ENCODE measurements around the gene CROCC.
"Not testable (repeated sequence)": the region's sequence is repeated elsewhere in the genome, so short reads cannot be mapped to it uniquely, and the experiment has no call there.

CROCC gene, protein sequence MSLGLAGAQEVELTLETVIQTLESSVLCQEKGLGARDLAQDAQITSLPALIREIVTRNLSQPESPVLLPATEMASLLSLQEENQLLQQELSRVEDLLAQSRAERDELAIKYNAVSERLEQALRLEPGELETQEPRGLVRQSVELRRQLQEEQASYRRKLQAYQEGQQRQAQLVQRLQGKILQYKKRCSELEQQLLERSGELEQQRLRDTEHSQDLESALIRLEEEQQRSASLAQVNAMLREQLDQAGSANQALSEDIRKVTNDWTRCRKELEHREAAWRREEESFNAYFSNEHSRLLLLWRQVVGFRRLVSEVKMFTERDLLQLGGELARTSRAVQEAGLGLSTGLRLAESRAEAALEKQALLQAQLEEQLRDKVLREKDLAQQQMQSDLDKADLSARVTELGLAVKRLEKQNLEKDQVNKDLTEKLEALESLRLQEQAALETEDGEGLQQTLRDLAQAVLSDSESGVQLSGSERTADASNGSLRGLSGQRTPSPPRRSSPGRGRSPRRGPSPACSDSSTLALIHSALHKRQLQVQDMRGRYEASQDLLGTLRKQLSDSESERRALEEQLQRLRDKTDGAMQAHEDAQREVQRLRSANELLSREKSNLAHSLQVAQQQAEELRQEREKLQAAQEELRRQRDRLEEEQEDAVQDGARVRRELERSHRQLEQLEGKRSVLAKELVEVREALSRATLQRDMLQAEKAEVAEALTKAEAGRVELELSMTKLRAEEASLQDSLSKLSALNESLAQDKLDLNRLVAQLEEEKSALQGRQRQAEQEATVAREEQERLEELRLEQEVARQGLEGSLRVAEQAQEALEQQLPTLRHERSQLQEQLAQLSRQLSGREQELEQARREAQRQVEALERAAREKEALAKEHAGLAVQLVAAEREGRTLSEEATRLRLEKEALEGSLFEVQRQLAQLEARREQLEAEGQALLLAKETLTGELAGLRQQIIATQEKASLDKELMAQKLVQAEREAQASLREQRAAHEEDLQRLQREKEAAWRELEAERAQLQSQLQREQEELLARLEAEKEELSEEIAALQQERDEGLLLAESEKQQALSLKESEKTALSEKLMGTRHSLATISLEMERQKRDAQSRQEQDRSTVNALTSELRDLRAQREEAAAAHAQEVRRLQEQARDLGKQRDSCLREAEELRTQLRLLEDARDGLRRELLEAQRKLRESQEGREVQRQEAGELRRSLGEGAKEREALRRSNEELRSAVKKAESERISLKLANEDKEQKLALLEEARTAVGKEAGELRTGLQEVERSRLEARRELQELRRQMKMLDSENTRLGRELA (N-terminal part only)

DNA sequence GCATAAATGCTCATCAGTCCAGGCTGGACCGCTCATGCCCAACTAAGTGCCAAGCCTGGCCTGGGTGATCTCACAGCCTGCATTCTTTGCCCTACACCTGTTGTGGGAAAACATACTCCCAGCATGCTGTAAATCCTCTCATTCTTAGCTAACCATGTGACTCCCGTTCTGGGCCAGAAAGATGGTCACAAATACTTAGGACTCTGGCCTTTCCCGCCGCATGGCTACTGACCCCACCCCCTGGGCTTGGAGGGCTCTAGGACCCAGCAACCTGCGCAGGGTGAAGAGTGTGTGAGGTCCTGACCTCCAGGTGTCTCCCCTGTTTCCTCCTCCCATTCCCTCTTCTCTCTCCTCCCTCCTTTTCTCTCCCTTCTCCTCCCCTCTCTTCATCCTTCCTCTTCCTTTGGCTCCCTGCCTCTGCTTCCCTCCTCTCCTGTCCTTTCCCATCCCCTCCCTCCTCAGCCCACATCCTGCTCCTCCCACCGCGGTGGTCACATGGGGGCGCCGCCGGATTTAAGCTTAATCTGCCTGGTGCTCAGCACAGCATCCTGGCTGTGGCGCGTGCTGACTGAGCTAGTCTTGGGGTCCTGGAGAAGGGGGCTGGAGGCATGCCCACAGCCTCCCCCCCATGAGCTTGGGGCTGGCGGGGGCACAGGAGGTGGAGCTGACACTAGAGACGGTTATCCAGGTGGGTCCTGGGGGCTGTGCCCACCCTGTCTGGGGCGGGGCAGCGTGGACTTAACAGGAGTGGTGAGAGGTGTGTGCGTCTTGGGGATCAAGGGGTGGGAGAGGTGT, at the start of gene CROCC:
CROCC (plus strand) TSS at position 541 of the 795 bp plus-strand sequence; CDS start at position 629, 88 bp downstream.
- in situ Hi-C loops (cut with MboI; ENCODE audit: low sequenced_read_pairs): no loop called here

DNA sequence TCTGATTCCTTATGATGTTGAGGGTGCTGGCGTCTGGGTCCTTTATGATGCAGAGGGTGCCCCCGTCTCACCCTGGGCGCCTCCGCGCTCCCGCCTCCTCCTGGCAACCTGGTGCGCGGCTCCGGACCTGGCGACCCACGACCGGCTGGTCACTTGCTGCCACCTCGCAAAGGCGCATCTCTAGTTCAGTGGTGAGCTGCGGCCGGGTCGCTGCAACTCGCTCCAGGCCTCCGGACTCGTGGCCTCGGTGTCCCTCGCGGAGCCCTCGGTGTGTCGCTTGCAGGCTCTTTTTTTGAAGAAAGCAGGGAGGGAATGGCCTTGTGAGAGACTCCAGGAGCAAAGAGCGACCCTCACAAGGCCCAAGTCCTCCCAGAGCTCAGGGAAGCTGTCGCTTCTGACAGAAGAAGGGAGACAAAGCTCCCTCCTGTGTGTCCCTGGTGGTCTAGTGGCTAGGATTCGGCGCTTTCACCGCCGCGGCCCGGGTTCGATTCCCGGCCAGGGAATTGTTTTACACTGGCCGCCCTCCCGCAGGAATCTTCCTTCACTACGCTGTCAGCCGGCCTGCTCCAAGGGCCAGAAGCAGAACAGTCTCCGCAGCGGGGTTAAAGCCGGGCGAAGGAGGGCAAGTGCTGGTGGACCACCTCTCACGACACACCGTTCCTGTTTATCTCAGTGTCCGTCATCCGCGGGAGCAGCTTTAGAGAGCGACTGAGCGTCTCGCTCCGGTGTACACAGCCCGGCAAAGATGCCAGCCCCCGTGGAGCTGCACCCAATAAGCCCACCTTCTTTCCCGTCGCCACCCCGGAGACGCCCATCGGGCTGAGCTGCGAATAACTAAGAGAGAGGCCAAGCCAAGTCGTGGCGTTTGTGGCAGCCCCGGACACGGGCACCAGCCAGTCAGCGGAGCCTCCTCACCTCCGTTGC, 49.3 kb upstream of the CROCC start:
- in situ Hi-C loops (cut with MboI; ENCODE audit: low sequenced_read_pairs): not testable (repeated sequence)

DNA sequence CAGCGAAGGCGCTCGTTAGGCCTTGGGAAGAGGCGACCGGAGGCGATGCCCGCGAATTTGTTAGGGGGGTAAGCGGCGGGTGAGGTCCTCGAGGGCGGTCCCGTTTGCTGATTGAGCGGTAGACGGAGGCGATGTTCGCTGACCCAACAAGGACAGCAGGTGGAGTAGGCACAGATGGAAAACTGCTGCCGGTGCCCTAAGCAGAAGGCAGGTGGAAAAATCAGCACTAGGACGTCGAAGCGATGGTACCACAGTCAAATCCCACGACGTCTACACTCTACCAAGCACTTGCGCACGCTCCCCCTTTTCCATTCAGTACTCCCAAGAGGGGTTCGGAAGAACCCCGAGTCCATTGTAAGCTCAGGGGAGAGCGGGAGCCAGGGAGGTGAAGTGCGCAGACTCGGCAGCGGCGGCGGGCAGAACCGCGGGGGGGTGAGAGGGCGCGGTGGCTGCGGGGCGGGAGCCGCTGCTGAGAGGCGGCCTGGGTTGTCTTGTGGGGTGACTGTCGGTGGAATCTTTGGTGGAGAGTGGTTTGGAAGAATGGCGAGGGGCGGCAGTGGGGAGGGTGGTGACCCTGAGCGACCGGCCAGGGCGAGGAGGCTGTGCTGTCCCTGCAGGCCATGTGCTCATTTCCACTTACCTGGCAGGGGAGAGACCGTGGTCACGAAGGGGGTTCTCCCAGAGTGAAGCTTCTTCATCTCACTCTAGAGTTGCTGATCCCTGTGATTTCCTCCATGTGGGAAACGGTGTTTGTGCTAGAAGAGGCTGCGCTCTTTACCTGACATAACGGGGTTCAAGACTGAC, 48.5 kb upstream of the CROCC start:
- in situ Hi-C loops (cut with MboI; ENCODE audit: low sequenced_read_pairs): not testable (repeated sequence)

DNA sequence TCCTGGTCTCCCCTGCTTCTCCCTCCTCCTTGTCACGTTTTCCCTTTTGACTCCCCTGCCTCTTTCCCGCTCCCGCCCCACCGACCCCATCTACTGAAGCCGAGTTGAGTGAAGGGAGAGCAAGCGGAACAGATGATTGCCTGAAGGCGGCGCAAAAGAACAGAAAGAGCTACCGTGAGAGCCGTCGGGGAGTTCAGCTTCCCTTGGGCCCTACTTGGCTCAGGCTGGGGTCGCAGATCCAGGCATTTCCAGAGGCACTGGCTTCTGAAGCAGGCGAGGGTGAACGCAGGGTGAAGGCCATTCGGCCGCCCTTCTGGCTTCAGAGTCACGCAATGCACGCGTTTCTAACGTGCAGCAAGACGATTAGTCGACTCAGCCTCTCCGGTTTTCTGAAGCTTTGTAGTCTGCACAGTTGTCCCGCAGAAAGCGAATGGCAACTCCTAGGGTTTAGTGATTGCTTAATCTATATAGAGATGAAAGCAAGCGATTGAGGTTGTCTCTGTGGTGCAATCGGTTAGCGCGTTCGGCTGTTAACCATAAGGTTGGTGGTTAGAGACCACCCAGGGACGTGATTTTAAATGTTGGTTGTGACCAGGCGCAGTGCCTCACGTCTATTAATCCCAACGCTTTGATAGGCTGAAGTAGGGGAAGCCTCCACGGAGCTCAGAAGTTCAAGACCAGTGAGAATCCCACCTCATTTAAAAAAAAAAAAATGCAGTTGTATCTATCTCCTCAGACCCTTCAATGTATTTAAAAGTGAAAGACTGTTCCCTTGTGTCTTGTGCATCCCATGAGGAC, 46.6 kb upstream of the CROCC start:
- in situ Hi-C loops (cut with MboI; ENCODE audit: low sequenced_read_pairs): not testable (repeated sequence)

DNA sequence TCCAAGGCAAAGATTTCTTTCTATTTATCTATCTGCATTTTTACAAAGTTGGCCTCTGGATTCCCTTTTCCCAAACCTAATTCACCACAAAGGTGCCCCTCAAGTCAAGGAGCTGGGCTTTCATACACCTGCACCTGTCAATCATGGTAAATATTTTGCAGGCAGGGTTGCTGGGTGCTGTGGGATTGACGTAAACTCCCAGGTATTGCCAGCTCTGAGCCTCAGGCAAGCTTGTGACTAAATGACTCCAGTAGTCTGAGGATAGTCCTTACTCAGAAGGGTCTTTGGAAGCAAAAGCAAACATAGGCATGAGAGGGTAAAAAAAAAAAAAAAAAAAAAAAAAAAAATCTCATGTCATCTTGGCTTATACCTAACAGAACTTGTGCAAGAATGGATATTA, 40.0 kb upstream of the CROCC start:
- in situ Hi-C loops (cut with MboI; ENCODE audit: low sequenced_read_pairs): not testable (repeated sequence)

DNA sequence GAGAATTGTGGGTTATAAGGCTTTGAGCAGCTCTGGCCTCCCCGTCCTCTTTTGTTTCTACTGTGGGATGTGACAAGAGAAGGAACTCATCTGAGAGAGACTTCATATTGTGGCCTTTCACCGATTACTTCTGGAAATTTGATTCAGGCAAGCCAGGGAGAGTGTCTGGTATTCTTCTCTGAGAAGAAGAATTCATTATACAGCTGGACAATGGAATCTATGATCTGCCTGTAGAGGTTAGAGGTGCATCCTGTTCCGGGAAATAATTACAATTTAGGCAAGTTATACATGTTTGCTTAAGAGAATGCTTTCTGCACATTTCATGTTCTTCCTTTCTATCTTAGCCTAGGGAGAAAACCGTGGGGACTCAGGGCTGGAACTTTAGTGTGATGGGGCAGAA, 38.7 kb upstream of the CROCC start:
- in situ Hi-C loops (cut with MboI; ENCODE audit: low sequenced_read_pairs): no loop called here

DNA sequence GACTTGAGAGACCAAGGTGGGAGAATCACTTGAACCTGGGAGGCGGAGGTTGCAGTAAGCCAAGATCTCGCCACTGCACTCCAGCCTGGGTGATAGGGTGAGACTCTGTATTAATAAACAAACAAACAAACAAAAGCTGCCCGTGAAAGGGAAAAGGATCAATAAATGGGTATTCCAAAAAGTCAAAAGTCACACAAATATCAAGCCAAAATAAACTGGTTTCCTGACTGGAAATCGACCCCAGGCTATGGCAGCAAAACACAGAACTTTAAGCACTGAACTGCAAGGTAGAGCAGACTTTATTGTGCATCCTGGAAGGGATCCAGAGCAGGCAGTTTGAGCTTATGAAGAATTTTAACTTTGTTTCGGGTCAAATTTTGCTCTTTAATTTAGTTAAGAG, 37.2 kb upstream of the CROCC start:
- in situ Hi-C loops (cut with MboI; ENCODE audit: low sequenced_read_pairs): not testable (repeated sequence)

DNA sequence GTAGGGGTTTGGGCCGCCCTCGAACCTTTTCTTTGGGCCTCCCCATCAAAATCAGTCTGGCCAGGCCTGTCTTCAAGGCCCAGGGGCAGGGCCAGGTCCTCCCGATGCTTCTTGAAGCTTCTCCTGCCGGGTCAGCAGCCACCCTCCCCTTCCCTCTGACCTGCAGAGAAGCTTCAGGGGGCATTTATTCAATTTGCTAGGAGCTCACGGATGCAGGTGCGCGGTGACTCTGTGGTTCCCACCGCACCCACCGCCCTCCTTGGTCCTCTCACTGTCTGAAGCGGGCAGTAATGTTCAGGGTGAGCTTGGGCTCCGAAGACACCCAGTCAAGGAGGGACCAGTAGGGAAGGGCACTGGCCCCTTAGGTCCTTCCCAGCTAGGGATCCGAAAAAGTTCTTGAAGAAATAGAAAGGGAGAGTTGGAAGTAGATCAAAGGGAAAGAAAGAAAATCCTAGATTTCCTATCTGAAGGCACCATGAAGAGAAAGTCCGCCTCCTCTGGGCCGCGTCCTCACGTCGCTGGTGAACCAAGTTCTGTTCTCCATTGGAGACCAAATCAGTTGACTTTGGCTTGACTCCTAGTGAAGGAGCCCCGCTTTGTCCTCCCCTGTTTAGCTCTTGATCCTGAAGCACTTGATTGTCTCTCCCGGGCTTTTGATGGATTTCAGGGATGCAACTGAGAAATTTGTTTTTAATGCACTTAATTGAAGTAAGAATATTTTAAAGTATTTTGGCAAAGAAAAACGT, 34.7 kb upstream of the CROCC start:
- in situ Hi-C loops (cut with MboI; ENCODE audit: low sequenced_read_pairs): no loop called here

DNA sequence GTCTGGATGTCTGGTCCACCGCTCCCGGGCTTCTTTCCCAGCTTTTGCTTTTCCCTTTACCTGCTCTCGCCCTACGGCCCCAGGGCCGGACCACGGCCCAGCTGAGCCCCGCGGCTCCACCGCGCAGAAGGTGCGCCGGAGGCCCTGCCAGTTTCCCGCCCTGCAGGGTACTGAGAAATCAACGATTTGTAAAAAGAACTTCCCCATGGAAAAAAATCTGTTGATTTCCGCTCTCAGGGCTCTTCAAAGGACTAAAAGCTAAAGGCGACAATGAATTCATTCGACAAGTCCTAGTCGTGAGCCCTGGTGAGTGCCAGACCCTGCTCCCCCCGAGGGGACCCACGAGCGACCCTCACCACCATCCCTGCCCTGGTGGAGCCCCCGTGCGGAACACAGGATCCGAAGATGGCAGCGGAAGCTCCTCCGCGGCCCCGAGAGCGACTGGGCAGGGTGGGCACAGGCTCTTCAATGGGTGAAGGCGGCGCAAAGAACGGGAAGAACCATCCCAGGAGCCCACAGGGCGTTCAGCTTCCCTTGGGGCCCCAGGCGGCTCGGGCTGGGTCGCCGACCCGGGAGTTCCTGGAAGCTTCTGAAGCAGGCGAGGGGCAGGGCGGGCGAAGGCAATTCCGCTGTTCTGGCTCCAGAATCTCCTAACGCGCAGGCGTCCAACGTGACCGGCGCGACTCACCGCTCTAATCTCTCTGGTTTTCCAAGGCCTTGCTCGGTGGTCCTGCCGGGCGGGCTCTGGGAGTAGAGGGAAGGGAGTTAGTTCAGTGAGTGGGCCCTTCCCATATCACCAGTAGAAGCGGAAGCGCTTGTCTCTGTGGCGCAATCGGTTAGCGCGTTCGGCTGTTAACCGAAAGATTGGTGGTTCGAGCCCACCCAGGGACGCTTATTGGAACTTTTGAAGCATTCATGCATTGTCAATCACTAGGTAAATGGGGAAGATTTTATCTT, 32.6 kb upstream of the CROCC start:
- in situ Hi-C loops (cut with MboI; ENCODE audit: low sequenced_read_pairs): no loop called here

DNA sequence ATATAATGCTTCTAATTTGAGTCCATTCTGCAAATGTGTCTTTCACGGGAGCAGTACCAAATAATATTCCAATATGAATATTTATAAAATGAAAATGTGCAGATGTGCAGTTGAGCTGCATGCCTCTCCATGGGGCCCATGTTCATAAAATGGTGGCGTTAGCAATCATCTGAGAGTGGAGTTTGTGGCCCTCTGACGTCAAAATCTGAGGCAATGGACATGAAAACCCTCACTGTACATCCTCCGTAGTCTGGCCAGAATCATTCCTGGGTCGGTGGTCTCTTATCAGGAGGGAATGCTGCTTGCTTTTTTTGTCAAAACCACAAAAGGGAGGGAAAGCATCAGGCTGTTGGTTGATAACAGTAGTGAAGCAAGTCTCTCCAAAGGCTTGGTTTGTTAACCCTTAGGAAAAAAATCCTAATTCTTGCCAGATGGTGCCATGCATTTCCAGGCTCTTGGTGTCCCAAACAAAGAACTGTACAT, 31.2 kb upstream of the CROCC start:
- in situ Hi-C loops (cut with MboI; ENCODE audit: low sequenced_read_pairs): not testable (repeated sequence)

DNA sequence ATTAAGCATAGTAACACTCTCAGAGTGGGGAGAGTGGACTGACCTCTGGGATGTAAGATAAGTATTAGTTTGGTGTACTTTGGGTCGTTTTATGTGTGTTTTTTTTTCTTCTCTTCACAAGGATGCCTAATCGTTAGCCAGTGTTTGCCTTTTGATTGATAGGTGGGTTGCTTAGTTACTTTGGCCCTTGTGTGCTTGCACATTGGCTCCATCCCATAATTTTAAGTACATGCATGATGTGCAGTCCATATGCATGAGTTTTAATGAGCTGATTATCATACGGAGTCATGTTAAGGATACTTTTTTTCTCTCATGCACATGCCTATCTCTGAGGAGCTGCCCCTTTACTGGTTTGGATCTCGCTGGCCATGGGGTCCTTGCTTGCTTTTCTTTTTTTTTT, 30.7 kb upstream of the CROCC start:
- in situ Hi-C loops (cut with MboI; ENCODE audit: low sequenced_read_pairs): not testable (repeated sequence)

DNA sequence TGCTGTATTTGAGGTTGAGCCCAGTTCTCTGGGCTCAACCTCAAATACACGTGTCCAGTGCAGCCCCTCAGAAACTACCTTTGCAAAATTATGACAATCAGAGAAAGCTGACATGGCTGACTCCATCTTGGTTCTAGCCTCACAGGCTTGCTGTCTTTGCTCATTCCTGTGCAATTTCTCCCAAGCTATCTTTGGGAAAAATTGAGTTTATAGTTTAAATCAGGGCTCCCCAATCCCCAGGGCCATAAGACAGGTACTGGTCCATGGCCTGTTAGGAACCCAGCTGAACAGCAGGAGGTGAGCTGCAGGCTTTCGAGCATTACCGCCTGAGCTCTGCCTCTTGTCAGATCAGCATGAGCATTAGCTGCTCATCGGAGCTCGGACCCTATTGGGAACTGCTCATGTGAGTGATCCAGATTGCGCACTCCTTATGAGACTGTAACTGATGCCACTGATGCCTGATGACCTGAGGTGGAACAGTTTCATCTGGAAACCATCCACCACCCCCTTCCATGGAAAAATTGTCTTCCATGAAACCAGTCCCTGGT, 28.7 kb upstream of the CROCC start:
- in situ Hi-C loops (cut with MboI; ENCODE audit: low sequenced_read_pairs): not testable (repeated sequence)

DNA sequence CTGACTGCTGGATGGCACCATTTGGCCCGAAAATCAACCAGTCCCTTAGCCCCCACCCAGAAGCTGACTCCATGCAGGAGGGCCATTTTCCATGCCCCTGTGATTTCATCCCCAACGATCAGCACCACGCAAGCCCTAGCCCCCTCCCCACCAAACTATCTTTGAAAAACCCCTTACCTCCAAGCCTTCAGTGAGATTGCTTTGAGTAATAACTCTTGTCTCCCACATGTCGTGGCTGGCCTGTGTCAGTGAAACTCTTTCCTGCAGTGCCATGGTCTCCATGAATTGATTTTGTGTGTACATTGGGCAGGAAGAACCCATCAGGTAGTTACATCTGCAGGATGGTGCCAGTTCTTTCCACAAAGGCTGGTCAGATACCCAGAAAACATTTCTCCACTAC, 27.9 kb upstream of the CROCC start:
- in situ Hi-C loops (cut with MboI; ENCODE audit: low sequenced_read_pairs): not testable (repeated sequence)

DNA sequence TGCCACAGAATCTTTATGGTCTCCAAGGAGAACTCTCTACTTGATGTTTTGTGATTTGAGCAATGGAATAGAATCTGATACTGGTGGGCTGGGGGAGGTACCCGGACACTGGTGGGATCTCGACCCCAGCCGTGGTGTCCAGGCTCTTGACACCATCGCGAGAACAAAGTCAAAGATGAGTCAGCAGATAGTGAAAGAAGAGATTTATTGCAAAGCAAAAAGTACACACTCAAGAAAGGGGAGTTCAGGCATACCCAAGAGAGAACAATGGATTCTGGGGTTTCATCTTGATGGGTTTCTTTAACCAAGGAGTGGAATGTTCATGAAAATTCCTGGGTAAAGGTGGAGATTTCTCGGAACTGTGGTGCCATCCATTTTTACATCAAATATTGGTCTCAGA, 27.4 kb upstream of the CROCC start:
- in situ Hi-C loops (cut with MboI; ENCODE audit: low sequenced_read_pairs): not testable (repeated sequence)

DNA sequence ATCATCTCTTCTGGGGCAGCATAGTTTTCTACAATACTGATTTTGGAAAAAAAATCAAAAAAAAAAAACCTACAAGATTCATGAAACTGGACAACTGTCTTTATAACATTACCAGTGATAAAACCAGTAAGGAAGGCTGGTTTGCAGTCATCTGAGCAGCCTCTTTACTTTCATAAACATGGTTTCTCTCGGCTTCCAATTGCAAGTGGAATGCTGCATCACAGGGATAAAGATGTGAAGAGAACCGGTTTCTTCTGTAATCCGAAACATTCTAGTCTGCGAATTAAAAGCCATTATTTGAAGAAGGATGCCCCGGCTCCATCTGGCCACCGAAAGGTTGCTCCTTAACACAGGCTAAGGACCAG, 26.5 kb upstream of the CROCC start:
- in situ Hi-C loops (cut with MboI; ENCODE audit: low sequenced_read_pairs): not testable (repeated sequence)

Data from HL-60/S4 (cell line).